Panc1 (cell line): Measurements from ENCODE around the gene MTOR. TPM values are rescaled to one million over a fixed set of nuclear protein-coding genes. Genes with fewer than 3 reads are reported as not detected.

Experiments
- ATAC-seq: fragments of 200-7000 bp; cut with Tn5 transposase; 2 replicates; pipeline ENCODE4 v1.9.1; 2020; ENCODE audit warnings: mild to moderate bottlenecking, moderate library complexity
- BruUV-seq: library from RNA; stranded (reverse); fragments of 400-500 nt; replicated peaks from 2 replicates; lab custom pipeline; 2021; lab: Mats Ljungman, UMichigan
- CTCF ChIA-PET: fragments of 300-600 bp; sonication (Branson Sonifier 250); formaldehyde crosslinking; loops from one replicate; lab custom pipeline; 2022; ENCODE audit warnings: antibody characterized with exemption; lab: Charles Lee
- POLR2A ChIA-PET: fragments of 300-600 bp; sonication (Branson Sonifier 250); formaldehyde crosslinking; loops from one replicate; lab custom pipeline; 2022; ENCODE audit warnings: antibody characterized with exemption; lab: Charles Lee
- DNase-seq: peaks from one replicate; pipeline ENCODE4 v3.0.0-alpha.2; 2010; ENCODE audit warnings: low read depth, low spot score
- H3K27ac ChIP-seq: 2 replicates; pipeline ENCODE4 v1.5.1; 2011; ENCODE audit warnings: mild to moderate bottlenecking, low read length, inconsistent platforms
- H3K27me3 ChIP-seq: fragments of 200-500 bp; sonication (Bioruptor generic); 2 replicates; pipeline ENCODE4 v1.6.0; 2014; ENCODE audit warnings: low read length, inconsistent platforms; ENCODE audit not compliant: control insufficient read depth, insufficient read depth
- H3K36me3 ChIP-seq: fragments of 200-500 bp; sonication (Bioruptor generic); 2 replicates; pipeline ENCODE4 v1.5.1; 2014; ENCODE audit warnings: inconsistent platforms, mild to moderate bottlenecking, low read length, moderate library complexity; ENCODE audit not compliant: control insufficient read depth, insufficient read depth
- H3K4me1 ChIP-seq: 2 replicates; pipeline ENCODE4 v1.5.1; 2011; ENCODE audit warnings: inconsistent platforms, mild to moderate bottlenecking, low read length, moderate library complexity; ENCODE audit not compliant: control insufficient read depth, insufficient read depth
- H3K4me3 ChIP-seq, 2 experiments: 2 replicates each; pipeline ENCODE4 v1.5.1; 2011 to 2012; ENCODE audit warnings: low read depth in 2 of 2, low read length in 2 of 2, mild to moderate bottlenecking in 2 of 2, inconsistent platforms in 1 of 2, moderate library complexity in 1 of 2
- H3K9me3 ChIP-seq: fragments of 200-500 bp; sonication (Bioruptor generic); 2 replicates; pipeline ENCODE4 v1.5.1; 2014; ENCODE audit warnings: low read depth, mild to moderate bottlenecking, inconsistent platforms, low read length, moderate library complexity; ENCODE audit not compliant: control insufficient read depth, insufficient read depth
- CTCF ChIP-seq: fragments of 450-650 bp; IDR thresholded peaks from 2 replicates; pipeline ENCODE4 v1.5.1; 2017; ENCODE audit warnings: mild to moderate bottlenecking
- POLR2AphosphoS5 ChIP-seq: IDR thresholded peaks from 2 replicates; pipeline ENCODE4 v1.6.1; 2012; ENCODE audit warnings: mild to moderate bottlenecking, low read depth, low read length, moderate library complexity
- SIN3A ChIP-seq: IDR thresholded peaks from 2 replicates; pipeline ENCODE4 v1.6.1; 2012; ENCODE audit warnings: low read depth, mild to moderate bottlenecking, low read length, moderate library complexity, borderline replicate concordance; ENCODE audit not compliant: insufficient read depth
- TCF7L2 ChIP-seq: IDR thresholded peaks from 2 replicates; pipeline ENCODE4 v1.6.1; 2011; ENCODE audit warnings: mild to moderate bottlenecking, low read depth, low read length, inconsistent platforms
- in situ Hi-C: cut with HindIII; loops from 2 replicates; pipeline ENCODE4 v1.10.0; 2016; ENCODE audit warnings: low sequenced_read_pairs, low pct_unique_long_range_greater_than_20kb
- intact Hi-C: fragments of 100-400 bp; cut with micrococcal nuclease; formaldehyde crosslinking; loops from one replicate; pipeline ENCODE4 v1.10.0; 2022; ENCODE audit not compliant: unreplicated experiment
- total RNA-seq: library from RNA; stranded (reverse); gene quantifications from one replicate; pipeline ENCODE4 v1.2.1, GENCODE V29; 2021; ENCODE audit not compliant: unreplicated experiment
- TF ChIP-seq, protein P1 (sequence below), 2 experiments: IDR thresholded peaks; 2 replicates each; pipeline ENCODE4 v1.6.1; 2011 to 2012; ENCODE audit warnings: low read depth in 2 of 2, control low read depth in 1 of 2, low read length in 1 of 2, mild to moderate bottlenecking in 1 of 2, moderate library complexity in 1 of 2; ENCODE audit not compliant: insufficient read depth in 1 of 2

MTOR gene
- total RNA-seq, 1 experiment from 2014 or later, result 71.2 TPM

- Histone ChIP-seq H3K27ac (peak overlapping the region; percentile 74), H3K36me3 (peaks cover 14% of the 10 kb centered on the region), H3K4me1 (peaks cover 15% of the 10 kb centered on the region), H3K27me3 (no peaks in the 10 kb centered on the region), H3K9me3 (no peaks in the 10 kb centered on the region), H3K4me3 (no peak overlapping the region)
- no TSS peak for BruUV-seq
- DNase-seq, result no peak
- in situ Hi-C loops, result no loop called here
- intact Hi-C loops, result no loop called here
- no peak for ATAC-seq
- POLR2A ChIA-PET, result interaction anchor here (0.6 to 1.3 kb wide), 2 partner anchors 25 to 30 kb away, joined by 3 to 8 read pairs; no protein-coding TSS in a partner anchor
- peak; percentile 39; the same call in 1 of the 2 replicates for TF ChIP-seq CTCF
- TF ChIP-seq SIN3A, result no peak
- CTCF ChIA-PET, result interaction anchor here (2.4 kb wide), 1 partner anchor 24 kb away, joined by 15 read pairs; no protein-coding TSS in a partner anchor
Measured at GRCh38 chr1:11061652-11062365, 200.5 kb downstream of the MTOR start.

DNA sequence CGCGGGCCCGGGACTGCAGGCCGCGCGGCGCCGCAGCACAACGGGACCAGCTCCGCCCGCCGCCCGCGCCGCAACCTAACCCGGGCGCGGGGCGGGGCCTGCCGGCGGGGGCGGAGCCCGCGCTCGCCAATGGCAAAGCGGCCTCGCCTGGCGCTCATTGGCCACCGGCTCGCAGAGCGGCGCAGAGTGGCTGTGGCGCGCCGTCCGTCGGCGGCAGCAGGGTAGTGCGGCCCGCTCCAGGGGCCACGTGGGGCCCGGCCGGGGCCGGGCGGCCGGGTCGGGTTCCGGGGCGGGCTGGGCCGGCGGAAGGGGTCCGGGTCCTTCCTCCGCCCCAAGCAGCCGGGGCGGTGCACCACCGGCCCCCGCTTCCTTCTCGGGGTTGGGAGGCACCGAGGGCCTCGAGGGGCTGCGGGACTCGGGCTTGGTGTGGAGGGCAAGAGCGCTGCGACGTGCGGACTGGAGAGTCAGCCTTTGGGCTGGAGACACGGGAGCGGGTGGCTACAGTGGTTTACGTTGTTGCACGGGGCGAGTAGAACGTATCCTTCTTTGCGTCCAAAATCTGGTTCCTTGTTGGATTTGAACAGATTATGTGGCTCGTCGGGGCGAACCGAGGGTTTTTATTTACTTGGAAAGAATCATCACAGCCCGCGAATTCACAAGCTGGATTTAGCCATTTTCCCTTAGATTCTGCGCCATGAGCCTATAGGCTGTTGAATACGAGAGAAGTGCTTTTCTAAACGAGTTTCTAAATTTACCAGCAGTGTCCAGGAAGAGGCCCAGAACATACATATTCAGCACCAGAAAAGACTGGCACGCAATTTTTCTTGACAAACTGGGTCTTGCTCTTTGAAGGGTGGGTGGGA is 202.2 kb downstream of the MTOR start, which contains the start of gene SRM:
SRM (minus strand) TSS at position 51 of the 863 bp plus-strand sequence. CDS start 75 bp downstream, outside the sequence.
- no peaks in the 10 kb centered on the region for H3K27me3 ChIP-seq
- CTCF ChIA-PET, result interaction anchor here (2.4 kb wide), 1 partner anchor 22 kb away, joined by 15 read pairs; no protein-coding TSS in a partner anchor
- peaks cover 8% of the 10 kb centered on the region for H3K36me3 ChIP-seq

More for the DNA sequence above, 202.2 kb downstream of the MTOR start, which contains the start of gene SRM:
- TF ChIP-seq, protein P1, sequence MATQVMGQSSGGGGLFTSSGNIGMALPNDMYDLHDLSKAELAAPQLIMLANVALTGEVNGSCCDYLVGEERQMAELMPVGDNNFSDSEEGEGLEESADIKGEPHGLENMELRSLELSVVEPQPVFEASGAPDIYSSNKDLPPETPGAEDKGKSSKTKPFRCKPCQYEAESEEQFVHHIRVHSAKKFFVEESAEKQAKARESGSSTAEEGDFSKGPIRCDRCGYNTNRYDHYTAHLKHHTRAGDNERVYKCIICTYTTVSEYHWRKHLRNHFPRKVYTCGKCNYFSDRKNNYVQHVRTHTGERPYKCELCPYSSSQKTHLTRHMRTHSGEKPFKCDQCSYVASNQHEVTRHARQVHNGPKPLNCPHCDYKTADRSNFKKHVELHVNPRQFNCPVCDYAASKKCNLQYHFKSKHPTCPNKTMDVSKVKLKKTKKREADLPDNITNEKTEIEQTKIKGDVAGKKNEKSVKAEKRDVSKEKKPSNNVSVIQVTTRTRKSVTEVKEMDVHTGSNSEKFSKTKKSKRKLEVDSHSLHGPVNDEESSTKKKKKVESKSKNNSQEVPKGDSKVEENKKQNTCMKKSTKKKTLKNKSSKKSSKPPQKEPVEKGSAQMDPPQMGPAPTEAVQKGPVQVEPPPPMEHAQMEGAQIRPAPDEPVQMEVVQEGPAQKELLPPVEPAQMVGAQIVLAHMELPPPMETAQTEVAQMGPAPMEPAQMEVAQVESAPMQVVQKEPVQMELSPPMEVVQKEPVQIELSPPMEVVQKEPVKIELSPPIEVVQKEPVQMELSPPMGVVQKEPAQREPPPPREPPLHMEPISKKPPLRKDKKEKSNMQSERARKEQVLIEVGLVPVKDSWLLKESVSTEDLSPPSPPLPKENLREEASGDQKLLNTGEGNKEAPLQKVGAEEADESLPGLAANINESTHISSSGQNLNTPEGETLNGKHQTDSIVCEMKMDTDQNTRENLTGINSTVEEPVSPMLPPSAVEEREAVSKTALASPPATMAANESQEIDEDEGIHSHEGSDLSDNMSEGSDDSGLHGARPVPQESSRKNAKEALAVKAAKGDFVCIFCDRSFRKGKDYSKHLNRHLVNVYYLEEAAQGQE (IDR thresholded peaks at IDR 0.05; ENCODE audit: insufficient read depth in 1 of 2, low read depth in 2 of 2, low read length in 1 of 2), result no peak
- no peak for TF ChIP-seq TCF7L2
- TF ChIP-seq POLR2AphosphoS5, result peak; percentile 92
- no peak for TF ChIP-seq CTCF
- peak; percentile 88; the same call in 1 of the 2 replicates for TF ChIP-seq SIN3A
- peaks cover 15% of the 10 kb centered on the region for H3K4me1 ChIP-seq
- ATAC-seq, result peak; percentile 96
- POLR2A ChIA-PET, result interaction anchor here (0.6 kb wide), 1 partner anchor 120 kb away, joined by 4 read pairs; no protein-coding TSS in a partner anchor
- intact Hi-C loops, result no loop called here
- BruUV-seq, result no TSS peak
- DNase-seq, result no peak
- H3K9me3 ChIP-seq, result no peaks in the 10 kb centered on the region
- in situ Hi-C loops, result no loop called here
- peak within 1 kb of the TSS; percentile 89 for H3K27ac ChIP-seq
- peak within 1 kb of the TSS; percentile 82 to 84 for H3K4me3 ChIP-seq
